ELF-1 (cell line): ENCODE measurements around the gene SH3YL1.

Experiments used
- DNase-seq: peaks from one replicate; pipeline ENCODE4 v3.0.0-alpha.2; 2016; ENCODE audit warnings: low read depth, low spot score

The SH3YL1 gene

GRCh38 chr2:182509-183122 is 81.2 kb downstream of the SH3YL1 start:
- DNase-seq = no peak

- no peak for DNase-seq
Observed at GRCh38 chr2:180311-180710, 83.5 kb downstream of the SH3YL1 start.

- no peak for DNase-seq
Observed at GRCh38 chr2:179886-180285, 83.9 kb downstream of the SH3YL1 start.

- no peak for DNase-seq
Observed at GRCh38 chr2:177733-178132, 86.1 kb downstream of the SH3YL1 start.

GRCh38 chr2:176917-177316 is 86.9 kb downstream of the SH3YL1 start:
- no peak for DNase-seq

- no peak for DNase-seq
Observed at GRCh38 chr2:175880-176820, 87.7 kb downstream of the SH3YL1 start.

- DNase-seq = no peak
Observed at GRCh38 chr2:175161-175786, 88.6 kb downstream of the SH3YL1 start.

- DNase-seq = peak; percentile 63
Observed at GRCh38 chr2:172120-172519, 91.7 kb downstream of the SH3YL1 start.

GRCh38 chr2:169741-170140 is 94.1 kb downstream of the SH3YL1 start:
- no peak for DNase-seq
